PC-9 (cell line): ENCODE results near the gene CSRP1. TPM values are rescaled to one million over a fixed set of nuclear protein-coding genes. Genes with fewer than 3 reads are reported as not detected.

Experiments used
- BruUV-seq: library from RNA; stranded (reverse); fragments of 400-500 nt; replicated peaks from 2 replicates; lab custom pipeline; 2021; lab: Mats Ljungman, UMichigan
- CTCF ChIA-PET: fragments of 300-600 bp; sonication (Branson Sonifier 250); formaldehyde crosslinking; loops from one replicate; lab custom pipeline; 2022; ENCODE audit warnings: antibody characterized with exemption; lab: Charles Lee
- POLR2A ChIA-PET: fragments of 300-600 bp; sonication (Branson Sonifier 250); formaldehyde crosslinking; loops from one replicate; lab custom pipeline; 2022; ENCODE audit warnings: antibody characterized with exemption; ENCODE audit not compliant: unreplicated experiment; lab: Charles Lee
- DNase-seq, 2 experiments: peaks; one replicate each; pipeline versions ENCODE4 v3.0.0 to v3.0.0-alpha.2; 2015 to 2022; ENCODE audit warnings: mixed read lengths in 1 of 2
- H2AFZ ChIP-seq: fragments of 200-600 bp; sonication (generic); 2 replicates; pipeline ENCODE4 v1.8.1; 2017; ENCODE audit warnings: antibody characterized with exemption
- H3F3A ChIP-seq: fragments of 200-600 bp; sonication (generic); 2 replicates; pipeline ENCODE4 v1.8.1; 2017; ENCODE audit warnings: antibody characterized with exemption, mild to moderate bottlenecking, low read depth; ENCODE audit not compliant: insufficient read depth
- H3K27ac ChIP-seq: fragments of 200-600 bp; sonication (generic); 2 replicates; pipeline ENCODE4 v1.6.1; 2016; ENCODE audit warnings: mixed run types
- H3K27me3 ChIP-seq: fragments of 200-600 bp; sonication (generic); 2 replicates; pipeline ENCODE4 v1.6.1; 2016; ENCODE audit warnings: low read depth, mixed run types; ENCODE audit not compliant: insufficient read depth
- H3K36me3 ChIP-seq: fragments of 200-600 bp; sonication (generic); 2 replicates; pipeline ENCODE4 v1.6.1; 2016; ENCODE audit warnings: low read depth, mixed run types
- H3K4me1 ChIP-seq: fragments of 200-600 bp; sonication (generic); replicated peaks from 2 replicates; pipeline ENCODE4 v1.6.1; 2016; ENCODE audit warnings: mixed run types; ENCODE audit not compliant: insufficient read depth
- H3K4me2 ChIP-seq: fragments of 200-600 bp; sonication (generic); 2 replicates; pipeline ENCODE4 v1.6.1; 2017; ENCODE audit warnings: mixed run types
- H3K4me3 ChIP-seq: fragments of 200-600 bp; sonication (generic); 2 replicates; pipeline ENCODE4 v1.6.1; 2016; ENCODE audit warnings: mixed run types
- H3K79me2 ChIP-seq: fragments of 200-600 bp; sonication (generic); 2 replicates; pipeline ENCODE4 v1.6.1; 2017; ENCODE audit warnings: low read depth, mixed run types
- H3K9me2 ChIP-seq: fragments of 200-600 bp; sonication (generic); 2 replicates; pipeline ENCODE4 v1.8.1; 2017; ENCODE audit warnings: mild to moderate bottlenecking; ENCODE audit not compliant: insufficient read depth
- H3K9me3 ChIP-seq: fragments of 200-600 bp; sonication (generic); 2 replicates; pipeline ENCODE4 v1.8.1; 2016; ENCODE audit warnings: low read depth; ENCODE audit not compliant: insufficient read depth
- H4K20me1 ChIP-seq: fragments of 200-600 bp; sonication (generic); 2 replicates; pipeline ENCODE4 v1.8.1; 2017; ENCODE audit not compliant: insufficient read depth
- CTCF ChIP-seq: fragments of 200-600 bp; sonication (generic); conservative IDR thresholded peaks from 2 replicates; pipeline ENCODE4 v1.6.1; 2017; ENCODE audit warnings: mixed run types, antibody characterized with exemption, mild to moderate bottlenecking, moderate library complexity
- EZH2 ChIP-seq: fragments of 200-600 bp; sonication (generic); IDR thresholded peaks from 2 replicates; pipeline ENCODE4 v1.8.0; 2017; ENCODE audit warnings: antibody characterized with exemption, low read depth
- intact Hi-C: fragments of 100-400 bp; cut with micrococcal nuclease; formaldehyde crosslinking; loops from one replicate; pipeline ENCODE4 v1.10.0; 2022; ENCODE audit not compliant: unreplicated experiment
- total RNA-seq: library from RNA; stranded (reverse); gene quantifications from 2 replicates; pipeline ENCODE4 v1.2.3, GENCODE V29; 2021

Gene CSRP1
- total RNA-seq, 1 experiment from 2014 or later, result 61.3 TPM

- H3K4me2 ChIP-seq, result peak overlapping the region; percentile 86
- no peak for DNase-seq
- peaks cover 50% of the 10 kb centered on the region for H3K4me1 ChIP-seq
- no peaks in the 10 kb centered on the region for H4K20me1 ChIP-seq
- no peaks in the 10 kb centered on the region; the same call in 1 of the 2 replicates for H3K9me3 ChIP-seq
- no peak for TF ChIP-seq EZH2
- TF ChIP-seq CTCF, result no peak
- no peaks in the 10 kb centered on the region for H3K9me2 ChIP-seq
- intact Hi-C loops, result no loop called here
- H3K36me3 ChIP-seq, result no peaks in the 10 kb centered on the region
- H3K27me3 ChIP-seq, result no peaks in the 10 kb centered on the region
- H3K27ac ChIP-seq, result no peak overlapping the region
- ChIA-PET POLR2A (interaction anchor here (0.6 kb wide), 1 partner anchor 204 kb away, joined by 4 read pairs; no protein-coding TSS in a partner anchor), CTCF (interaction anchor here (0.6 kb wide), 2 partner anchors 26 to 255 kb away, joined by 3 read pairs; no protein-coding TSS in a partner anchor)
- H3F3A ChIP-seq, result peaks cover 26% of the 10 kb centered on the region; the same call in 1 of the 2 replicates
- peak overlapping the region; percentile 81 for H3K4me3 ChIP-seq
- TSS peak; percentile 21 for BruUV-seq
- H2AFZ ChIP-seq, result peak overlapping the region; percentile 87
- H3K79me2 ChIP-seq, result no peaks in the 10 kb centered on the region
Observed at GRCh38 chr1:201537891-201538611, 31.1 kb upstream of the CSRP1 start.

DNA sequence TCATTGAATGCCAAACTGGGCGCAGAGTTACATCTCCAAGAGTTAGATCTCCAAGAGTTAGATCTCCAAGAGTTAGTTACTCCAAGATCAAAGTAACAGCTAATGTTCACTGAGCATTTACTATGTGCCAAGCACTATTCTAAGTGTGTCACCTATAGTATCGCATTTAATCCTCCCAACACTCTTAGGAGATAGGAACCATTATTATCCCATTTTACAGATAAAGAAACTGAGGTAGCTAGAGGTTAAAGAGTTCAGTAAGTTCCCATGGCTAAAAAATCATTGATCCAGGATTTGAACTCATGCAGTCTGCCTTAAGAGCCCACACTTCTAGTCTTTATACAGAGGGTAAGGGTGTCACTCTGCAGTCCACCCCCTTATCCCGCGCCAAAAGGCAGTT, 30.5 kb upstream of the CSRP1 start:
- Histone ChIP-seq H3K79me2 (no peaks in the 10 kb centered on the region), H3K4me2 (no peak overlapping the region), H3K27me3 (no peaks in the 10 kb centered on the region), H4K20me1 (no peaks in the 10 kb centered on the region), H3K36me3 (no peaks in the 10 kb centered on the region), H3F3A (peaks cover 26% of the 10 kb centered on the region; the same call in 1 of the 2 replicates), H3K9me3 (no peaks in the 10 kb centered on the region), H3K9me2 (no peaks in the 10 kb centered on the region), H3K4me1 (peaks cover 50% of the 10 kb centered on the region), H2AFZ (no peak overlapping the region), H3K27ac (no peak overlapping the region), H3K4me3 (no peak overlapping the region)
- intact Hi-C loops, result no loop called here
- no TSS peak for BruUV-seq
- ChIA-PET POLR2A (no interaction called here), CTCF (no interaction called here)
- no peak for DNase-seq
- TF ChIP-seq EZH2 (no peak), CTCF (no peak)

DNA sequence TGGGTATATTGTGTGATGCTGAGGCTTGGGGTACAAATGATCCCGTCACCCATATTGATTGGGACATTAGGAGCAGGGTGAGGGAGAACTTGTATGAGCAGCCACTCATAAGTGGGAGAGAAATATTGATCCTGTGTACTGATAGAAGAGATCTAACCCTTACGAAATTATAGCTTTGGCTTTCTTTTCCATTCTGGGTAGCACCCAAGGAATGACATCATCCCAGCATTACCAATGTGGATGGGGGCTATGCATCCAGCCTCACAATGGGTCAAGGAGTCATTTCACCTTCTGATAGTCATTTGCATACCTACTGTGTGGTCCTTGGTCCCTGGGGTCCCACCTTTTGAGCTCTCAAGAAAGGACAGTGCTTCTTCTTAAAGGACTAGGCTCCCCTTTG, 30.1 kb upstream of the CSRP1 start:
- ChIA-PET CTCF (no interaction called here), POLR2A (no interaction called here)
- BruUV-seq, result no TSS peak
- Histone ChIP-seq H3K36me3 (no peaks in the 10 kb centered on the region), H3K9me3 (no peaks in the 10 kb centered on the region), H2AFZ (no peak overlapping the region), H3K27me3 (no peaks in the 10 kb centered on the region), H3K9me2 (no peaks in the 10 kb centered on the region), H3F3A (peaks cover 26% of the 10 kb centered on the region; the same call in 1 of the 2 replicates), H3K79me2 (no peaks in the 10 kb centered on the region), H3K4me2 (peak overlapping the region; percentile 28), H4K20me1 (no peaks in the 10 kb centered on the region), H3K4me3 (no peak overlapping the region), H3K27ac (no peak overlapping the region), H3K4me1 (peaks cover 50% of the 10 kb centered on the region)
- no peak for TF ChIP-seq CTCF
- no peak for TF ChIP-seq EZH2
- no peak for DNase-seq
- intact Hi-C loops, result no loop called here
